Upper lobe of right lung (tissue), 1 donor: ENCODE results near the gene AKR1C2. TPM values are rescaled to one million over a fixed set of nuclear protein-coding genes. Genes with fewer than 3 reads are reported as not detected.

Experiments used
- ATAC-seq: fragments of 200-7000 bp; cut with Tn5 transposase; one replicate; pipeline ENCODE4 v1.9.1; 2020; ENCODE audit warnings: mild to moderate bottlenecking, moderate library complexity
- DNase-seq: peaks from one replicate; pipeline ENCODE4 v3.0.0-alpha.2; 2020
- H3K27ac ChIP-seq: fragments of 200-600 bp; one replicate; pipeline ENCODE4 v1.8.0; 2022
- H3K27me3 ChIP-seq: fragments of 200-600 bp; one replicate; pipeline ENCODE4 v1.8.0; 2022; ENCODE audit warnings: mild to moderate bottlenecking
- H3K36me3 ChIP-seq: fragments of 200-600 bp; one replicate; pipeline ENCODE4 v1.8.0; 2022
- H3K4me1 ChIP-seq: fragments of 200-600 bp; one replicate; pipeline ENCODE4 v1.8.0; 2022
- H3K4me3 ChIP-seq: fragments of 200-600 bp; one replicate; pipeline ENCODE4 v1.8.0; 2022; ENCODE audit warnings: mild to moderate bottlenecking
- H3K9me3 ChIP-seq: fragments of 200-600 bp; one replicate; pipeline ENCODE4 v1.8.0; 2022
- intact Hi-C: fragments of 100-400 bp; cut with DNase I; formaldehyde crosslinking; loops from one replicate; pipeline ENCODE4 v1.11.0; 2022
- total RNA-seq: library from RNA; stranded (reverse); fragmentation: NEBNext Ultra II Directional; extraction: Animal tissue kit (Norgen Biotek cat#: 25700); gene quantifications from one replicate; pipeline ENCODE4 v1.2.1, GENCODE V29; 2021
- TF ChIP-seq, protein P1 (sequence below): fragments of 200-600 bp; IDR thresholded peaks from one replicate; pipeline ENCODE4 v1.8.0; 2022; ENCODE audit warnings: antibody characterized with exemption
- donor health status: DM: no; HTN: yes; CAD: no; lungs with severe emphysema.

Gene AKR1C2
- total RNA-seq, 1 donor from 2014 or later: 22.5 TPM

DNA sequence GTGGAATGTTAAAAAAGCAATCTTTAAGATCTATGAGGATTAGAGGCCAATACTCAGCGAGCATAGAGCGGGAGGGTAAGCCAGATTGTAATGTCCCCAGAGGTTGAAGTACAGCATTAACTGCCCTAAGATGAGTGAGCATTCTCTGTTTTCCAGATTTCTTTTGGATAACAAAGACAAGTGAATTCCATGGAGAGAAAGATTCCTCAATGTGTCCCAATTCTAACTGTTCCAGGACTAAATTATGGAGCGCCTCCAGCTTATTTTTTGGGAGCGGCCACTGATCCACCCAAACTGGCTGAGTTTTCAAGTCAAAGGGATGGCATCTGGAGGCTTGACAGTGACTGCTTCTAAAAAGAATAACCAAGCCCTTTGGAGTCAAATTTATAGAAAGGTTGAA, 39.3 kb upstream of the AKR1C2 start:
- intact Hi-C loops: no loop called here
- no peak overlapping the region for H3K27ac ChIP-seq

DNA sequence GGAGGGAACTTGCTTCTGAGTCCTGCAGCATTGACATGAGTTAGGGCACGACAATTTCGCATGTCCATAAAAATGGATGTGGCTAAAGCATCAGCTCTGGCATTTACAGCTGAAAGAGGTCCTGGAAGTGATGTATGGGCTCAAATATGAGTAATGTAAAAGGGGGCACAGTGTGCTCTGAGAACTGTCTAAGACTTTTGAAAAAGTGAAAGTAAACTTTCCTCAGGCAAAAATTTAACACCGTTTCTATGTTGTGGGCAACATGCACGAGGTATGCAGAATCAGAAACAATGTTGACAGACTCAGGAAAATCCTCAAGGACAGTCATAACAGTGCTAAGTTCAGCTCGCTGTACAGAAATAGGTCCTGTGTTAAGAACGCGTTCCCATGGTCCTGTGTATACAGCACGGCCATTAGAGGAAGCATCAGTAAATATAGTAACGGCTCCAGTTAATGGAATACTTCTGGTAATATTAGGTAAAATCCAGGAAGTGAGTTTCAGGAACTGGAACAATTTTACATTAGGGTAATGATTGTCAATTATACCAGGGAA, 37.9 kb upstream of the AKR1C2 start:
- TF ChIP-seq, protein P1, sequence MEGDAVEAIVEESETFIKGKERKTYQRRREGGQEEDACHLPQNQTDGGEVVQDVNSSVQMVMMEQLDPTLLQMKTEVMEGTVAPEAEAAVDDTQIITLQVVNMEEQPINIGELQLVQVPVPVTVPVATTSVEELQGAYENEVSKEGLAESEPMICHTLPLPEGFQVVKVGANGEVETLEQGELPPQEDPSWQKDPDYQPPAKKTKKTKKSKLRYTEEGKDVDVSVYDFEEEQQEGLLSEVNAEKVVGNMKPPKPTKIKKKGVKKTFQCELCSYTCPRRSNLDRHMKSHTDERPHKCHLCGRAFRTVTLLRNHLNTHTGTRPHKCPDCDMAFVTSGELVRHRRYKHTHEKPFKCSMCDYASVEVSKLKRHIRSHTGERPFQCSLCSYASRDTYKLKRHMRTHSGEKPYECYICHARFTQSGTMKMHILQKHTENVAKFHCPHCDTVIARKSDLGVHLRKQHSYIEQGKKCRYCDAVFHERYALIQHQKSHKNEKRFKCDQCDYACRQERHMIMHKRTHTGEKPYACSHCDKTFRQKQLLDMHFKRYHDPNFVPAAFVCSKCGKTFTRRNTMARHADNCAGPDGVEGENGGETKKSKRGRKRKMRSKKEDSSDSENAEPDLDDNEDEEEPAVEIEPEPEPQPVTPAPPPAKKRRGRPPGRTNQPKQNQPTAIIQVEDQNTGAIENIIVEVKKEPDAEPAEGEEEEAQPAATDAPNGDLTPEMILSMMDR: no peak
- ATAC-seq (no peak), DNase-seq (no peak)
- no peaks in the 10 kb centered on the region for H3K27me3 ChIP-seq
- no peaks in the 10 kb centered on the region for H3K36me3 ChIP-seq
- no peaks in the 10 kb centered on the region for H3K9me3 ChIP-seq
- H3K27ac ChIP-seq: no peak overlapping the region
- intact Hi-C loops: no loop called here
- peaks cover 28% of the 10 kb centered on the region for H3K4me1 ChIP-seq
- H3K4me3 ChIP-seq: no peak overlapping the region

More for the DNA sequence above, 39.3 kb upstream of the AKR1C2 start:
- no peak for ATAC-seq
- Histone ChIP-seq H3K36me3 (no peaks in the 10 kb centered on the region), H3K27me3 (no peaks in the 10 kb centered on the region), H3K9me3 (no peaks in the 10 kb centered on the region), H3K4me1 (peaks cover 28% of the 10 kb centered on the region), H3K4me3 (no peak overlapping the region)
- TF ChIP-seq, protein P1: no peak
- DNase-seq: no peak

DNA sequence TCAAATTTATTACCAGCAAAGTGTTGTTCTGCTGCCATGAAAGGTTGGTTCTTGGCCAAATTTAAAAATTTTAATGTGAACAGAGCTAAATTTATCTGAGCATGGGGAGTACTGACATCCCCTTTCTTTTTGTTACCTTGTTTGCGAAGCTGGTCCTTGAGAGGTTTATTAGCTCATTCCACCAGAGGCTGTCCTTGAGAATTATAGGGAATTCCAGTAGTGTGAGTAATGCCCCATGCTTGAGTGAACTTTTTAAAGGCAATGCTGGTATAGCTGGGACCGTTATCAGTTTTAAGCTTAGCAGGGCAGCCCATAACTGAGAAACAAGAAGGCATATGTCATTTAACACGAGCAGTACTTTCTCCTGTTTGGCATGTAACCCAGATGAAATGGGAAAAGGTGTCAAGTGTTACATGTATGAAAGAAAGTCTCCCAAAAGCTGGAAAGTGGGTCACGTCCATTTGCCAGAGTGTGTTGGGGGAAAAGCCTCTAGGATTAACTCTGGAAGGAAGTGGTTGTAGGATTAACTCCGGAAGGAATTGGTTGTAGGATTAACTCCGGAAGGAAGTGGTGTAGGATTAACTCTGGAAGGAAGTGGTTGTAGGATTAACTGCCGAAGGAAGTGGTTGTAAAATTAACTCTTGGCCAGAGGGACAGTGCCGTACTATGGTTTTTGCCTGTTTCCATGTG, 37.3 kb upstream of the AKR1C2 start:
- no peak for DNase-seq
- intact Hi-C loops: no loop called here
- Histone ChIP-seq H3K4me3 (no peak overlapping the region), H3K27ac (no peak overlapping the region), H3K9me3 (no peaks in the 10 kb centered on the region), H3K27me3 (no peaks in the 10 kb centered on the region), H3K36me3 (no peaks in the 10 kb centered on the region), H3K4me1 (peaks cover 28% of the 10 kb centered on the region)
- TF ChIP-seq, protein P1: no peak
- peak; percentile 60 for ATAC-seq

DNA sequence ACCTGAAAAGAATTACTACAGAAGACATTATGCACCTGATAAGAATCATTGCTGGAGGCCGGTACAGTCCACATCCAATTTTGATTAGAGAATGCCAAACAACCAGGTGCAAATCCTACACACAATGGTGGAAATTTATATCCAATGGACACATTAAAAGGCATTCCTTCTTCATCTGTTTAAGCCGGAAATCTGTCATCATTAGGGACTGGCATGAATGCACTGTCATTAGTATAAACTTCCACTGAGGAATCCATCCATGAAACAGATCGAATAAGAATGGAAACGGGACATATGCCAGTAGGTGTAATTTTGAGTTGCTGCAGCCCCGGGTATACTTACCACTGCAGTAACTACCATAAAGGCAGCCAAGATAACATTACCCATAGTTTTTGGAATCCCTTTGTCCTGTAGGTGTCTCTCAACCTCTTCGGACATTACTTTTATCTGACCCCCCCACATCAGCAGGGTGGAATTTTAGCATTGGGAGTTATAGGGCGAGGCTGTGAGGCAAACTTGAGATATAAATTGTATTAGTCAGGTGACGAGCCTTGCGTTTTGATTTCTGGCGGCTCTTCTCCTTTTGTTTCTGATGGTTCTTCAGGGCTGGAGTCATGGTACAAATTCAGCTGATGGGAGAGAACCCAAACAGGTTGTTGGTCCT, 36.5 kb upstream of the AKR1C2 start:
- DNase-seq (no peak), ATAC-seq (no peak)
- intact Hi-C loops: no loop called here
- Histone ChIP-seq H3K36me3 (no peaks in the 10 kb centered on the region), H3K27me3 (no peaks in the 10 kb centered on the region), H3K4me3 (no peak overlapping the region), H3K27ac (no peak overlapping the region), H3K9me3 (peaks cover under 1% of the 10 kb centered on the region), H3K4me1 (peaks cover 28% of the 10 kb centered on the region)
- TF ChIP-seq, protein P1: no peak

DNA sequence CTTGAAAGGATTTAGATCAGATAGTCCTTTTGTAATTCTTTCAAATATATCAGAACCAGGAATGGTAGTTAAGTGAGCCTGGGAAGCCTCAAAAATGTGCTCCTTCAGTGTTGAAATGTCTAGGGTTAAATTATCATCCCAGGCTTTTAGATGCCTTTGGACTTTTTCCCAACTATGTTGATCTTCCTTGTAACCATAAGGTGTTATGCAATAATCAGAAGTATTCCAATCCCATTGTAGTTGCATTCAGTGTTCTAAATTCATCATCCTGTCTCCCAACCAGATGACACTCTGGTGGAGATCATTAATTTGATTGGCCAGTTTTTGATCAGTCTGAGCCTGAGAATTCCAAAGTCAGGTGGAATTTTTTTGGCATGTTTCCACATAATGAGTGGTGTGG, 35.1 kb upstream of the AKR1C2 start:
- Histone ChIP-seq H3K4me3 (no peak overlapping the region), H3K36me3 (no peaks in the 10 kb centered on the region), H3K4me1 (peaks cover 24% of the 10 kb centered on the region), H3K27me3 (no peaks in the 10 kb centered on the region), H3K9me3 (peaks cover 5% of the 10 kb centered on the region), H3K27ac (no peak overlapping the region)
- intact Hi-C loops: no loop called here
- DNase-seq: no peak
- TF ChIP-seq, protein P1: no peak
- no peak for ATAC-seq
